Neutrophil (primary cell): ENCODE measurements around the gene RRP15.

Source experiments
- H3K27ac ChIP-seq: fragments of 200-600 bp; sonication (generic); 2 replicates; pipeline ENCODE4 v1.5.1; 2016; ENCODE audit warnings: mild to moderate bottlenecking, moderate library complexity
- H3K27me3 ChIP-seq: fragments of 200-600 bp; sonication (generic); 2 replicates; pipeline ENCODE4 v1.6.0; 2016; ENCODE audit warnings: mild to moderate bottlenecking
- H3K36me3 ChIP-seq: fragments of 200-600 bp; sonication (generic); 2 replicates; pipeline ENCODE4 v1.5.1; 2017
- H3K4me1 ChIP-seq, 2 experiments: fragments of 200-600 bp in 1 of 2; sonication (generic) in 1 of 2; 1 replicate in 1 of 2; 2 replicates in 1 of 2; pipeline versions ENCODE4 v1.5.1 to v1.6.1; 2013 to 2016; ENCODE audit warnings: low read depth in 1 of 2, low read length in 1 of 2, mild to moderate bottlenecking in 1 of 2, moderate library complexity in 1 of 2; ENCODE audit not compliant: control insufficient read depth in 1 of 2, insufficient read depth in 1 of 2
- H3K4me3 ChIP-seq, 2 experiments: fragments of 200-600 bp in 1 of 2; sonication (generic) in 1 of 2; 1 replicate in 1 of 2; 2 replicates in 1 of 2; pipeline ENCODE4 v1.5.1; 2013 to 2016; ENCODE audit warnings: low read depth in 1 of 2, low read length in 1 of 2, mild to moderate bottlenecking in 1 of 2, moderate library complexity in 1 of 2
- H3K9me3 ChIP-seq: fragments of 200-600 bp; sonication (generic); 2 replicates; pipeline ENCODE4 v1.5.1; 2016
- CTCF ChIP-seq: fragments of 200-600 bp; sonication (generic); IDR thresholded peaks from 2 replicates; pipeline ENCODE4 v1.5.1; 2016; ENCODE audit warnings: antibody characterized with exemption

The RRP15 gene

GRCh38 chr1:218350801-218351266 lies 65.7 kb downstream of the RRP15 start:
- H3K4me3 ChIP-seq, result no peak overlapping the region
- H3K9me3 ChIP-seq, result no peaks in the 10 kb centered on the region
- no peak for TF ChIP-seq CTCF
- no peak overlapping the region for H3K27ac ChIP-seq
- peaks cover 63% of the 10 kb centered on the region for H3K27me3 ChIP-seq
- H3K36me3 ChIP-seq, result no peaks in the 10 kb centered on the region
- H3K4me1 ChIP-seq, result peaks cover 11 to 14% of the 10 kb centered on the region in 2 experiments

- Histone ChIP-seq H3K27me3 (peaks cover 56% of the 10 kb centered on the region), H3K36me3 (no peaks in the 10 kb centered on the region), H3K4me3 (no peak overlapping the region), H3K4me1 (peaks cover 4 to 7% of the 10 kb centered on the region in 2 experiments), H3K9me3 (no peaks in the 10 kb centered on the region), H3K27ac (no peak overlapping the region)
- no peak for TF ChIP-seq CTCF
Measured at GRCh38 chr1:218351391-218352074, 66.4 kb downstream of the RRP15 start.

GRCh38 chr1:218352075-218352438 lies 67.0 kb downstream of the RRP15 start:
- Histone ChIP-seq H3K27ac (no peak overlapping the region), H3K36me3 (no peaks in the 10 kb centered on the region), H3K4me3 (no peak overlapping the region), H3K9me3 (no peaks in the 10 kb centered on the region), H3K27me3 (peaks cover 51% of the 10 kb centered on the region), H3K4me1 (peaks cover 0 to 2% of the 10 kb centered on the region in 2 experiments)
- no peak for TF ChIP-seq CTCF

- no peak overlapping the region for H3K27ac ChIP-seq
- H3K27me3 ChIP-seq, result peaks cover 35% of the 10 kb centered on the region
- H3K4me3 ChIP-seq, result no peak overlapping the region
- no peaks in the 10 kb centered on the region for H3K4me1 ChIP-seq
- no peaks in the 10 kb centered on the region for H3K36me3 ChIP-seq
- TF ChIP-seq CTCF, result no peak
- no peaks in the 10 kb centered on the region for H3K9me3 ChIP-seq
Measured at GRCh38 chr1:218353656-218354055, 68.6 kb downstream of the RRP15 start.

GRCh38 chr1:218355278-218355677 lies 70.2 kb downstream of the RRP15 start:
- Histone ChIP-seq H3K27me3 (peaks cover 19% of the 10 kb centered on the region), H3K36me3 (no peaks in the 10 kb centered on the region), H3K4me3 (no peak overlapping the region), H3K9me3 (no peaks in the 10 kb centered on the region), H3K27ac (no peak overlapping the region), H3K4me1 (no peaks in the 10 kb centered on the region)
- no peak for TF ChIP-seq CTCF
